GM12891 (cell line): ENCODE measurements around the gene ABCC1.

ENCODE experiments used
- PAX5 ChIP-seq: IDR thresholded peaks from 2 replicates; pipeline ENCODE4 v1.6.1; 2011; ENCODE audit warnings: low read length, moderate library complexity, mild to moderate bottlenecking; ENCODE audit not compliant: insufficient read depth, severe bottlenecking
- POLR2A ChIP-seq: IDR thresholded peaks from 2 replicates; pipeline ENCODE4 v1.6.1; 2011; ENCODE audit warnings: low read depth, low read length, control low read depth
- POLR2AphosphoS5 ChIP-seq: IDR thresholded peaks from 2 replicates; pipeline ENCODE4 v1.6.1; 2011; ENCODE audit warnings: low read depth, low read length, control low read depth
- POU2F2 ChIP-seq: IDR thresholded peaks from 2 replicates; pipeline ENCODE4 v1.6.1; 2011; ENCODE audit warnings: low read depth, mild to moderate bottlenecking, control low read depth, low read length, moderate library complexity
- TAF1 ChIP-seq: IDR thresholded peaks from 2 replicates; pipeline ENCODE4 v1.6.1; 2011; ENCODE audit warnings: low read depth, low read length, control low read depth

GRCh38 chr16:15993946-15994665 lies 44.7 kb downstream of the ABCC1 start:
- TF ChIP-seq POLR2AphosphoS5 (no peak), TAF1 (no peak), POLR2A (no peak), PAX5 (no peak), POU2F2 (no peak)
